HUES6 (cell line): ENCODE data around the gene CDKAL1.

Experiments
- H3K27ac ChIP-seq: 2 replicates; pipeline ENCODE4 v1.7.0; 2013; ENCODE audit warnings: low read depth, mild to moderate bottlenecking, low read length, inconsistent platforms
- H3K27me3 ChIP-seq: 2 replicates; pipeline ENCODE4 v1.6.1; 2013; ENCODE audit warnings: low read length; ENCODE audit not compliant: control insufficient read depth, insufficient read depth
- H3K36me3 ChIP-seq: 2 replicates; pipeline ENCODE4 v1.6.1; 2013; ENCODE audit warnings: low read length; ENCODE audit not compliant: control insufficient read depth, insufficient read depth
- H3K4me1 ChIP-seq: 2 replicates; pipeline ENCODE4 v1.6.1; 2013; ENCODE audit warnings: low read length; ENCODE audit not compliant: control insufficient read depth, insufficient read depth
- H3K4me3 ChIP-seq: 2 replicates; pipeline ENCODE4 v1.5.1; 2013; ENCODE audit warnings: low read depth, low read length
- H3K9ac ChIP-seq: one replicate; pipeline ENCODE4 v1.6.1; 2013; ENCODE audit warnings: mild to moderate bottlenecking, low read length
- H3K9me3 ChIP-seq: 2 replicates; pipeline ENCODE4 v1.6.1; 2013; ENCODE audit warnings: low read depth, low read length; ENCODE audit not compliant: control insufficient read depth, insufficient read depth

CDKAL1 gene

DNA sequence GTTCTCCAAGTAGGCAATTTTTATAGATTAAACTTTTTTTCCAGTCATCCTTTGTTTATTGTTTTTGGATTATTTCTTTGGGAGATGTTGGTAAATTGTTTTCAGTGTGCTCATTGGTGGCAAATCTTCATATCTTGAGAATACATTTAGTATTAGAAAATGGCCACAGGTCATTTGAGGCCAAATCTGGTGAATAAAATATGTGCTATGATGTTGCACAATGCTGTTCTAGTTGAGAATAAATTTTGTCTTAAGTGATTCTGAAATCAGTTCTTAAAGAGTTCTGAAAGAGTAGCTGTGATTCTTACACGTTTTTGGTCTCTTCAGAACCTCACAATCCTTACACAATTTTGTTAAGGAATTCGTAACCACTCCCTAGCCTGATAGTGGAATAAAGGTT is 20.1 kb downstream of the CDKAL1 start:
- H3K27me3 ChIP-seq: no peaks in the 10 kb centered on the region
- no peak overlapping the region for H3K4me3 ChIP-seq
- H3K9ac ChIP-seq: no peak overlapping the region
- H3K4me1 ChIP-seq: no peaks in the 10 kb centered on the region
- no peak overlapping the region for H3K27ac ChIP-seq
- H3K9me3 ChIP-seq: no peaks in the 10 kb centered on the region
- peaks cover 10% of the 10 kb centered on the region for H3K36me3 ChIP-seq

DNA sequence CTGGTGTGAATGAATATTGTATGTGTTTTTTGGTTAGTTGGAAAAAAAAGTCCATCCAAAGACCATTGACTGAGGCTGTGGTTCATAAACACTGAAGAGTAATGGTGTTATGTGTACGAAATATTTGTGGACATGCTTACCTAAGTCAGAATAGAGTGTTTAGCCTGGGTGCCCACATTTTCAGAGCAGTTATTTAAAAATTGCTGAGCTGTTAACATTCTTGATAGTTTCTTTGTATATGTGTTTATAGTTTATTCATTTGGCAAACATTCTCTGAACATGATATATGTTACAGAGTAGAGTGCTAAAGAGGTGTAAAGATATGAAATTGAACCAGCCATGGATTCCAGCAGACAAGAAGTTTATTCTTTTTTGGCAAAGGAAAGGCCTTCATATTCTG is 20.6 kb downstream of the CDKAL1 start:
- H3K4me3 ChIP-seq: no peak overlapping the region
- H3K4me1 ChIP-seq: no peaks in the 10 kb centered on the region
- H3K9me3 ChIP-seq: no peaks in the 10 kb centered on the region
- peaks cover 10% of the 10 kb centered on the region for H3K36me3 ChIP-seq
- no peaks in the 10 kb centered on the region for H3K27me3 ChIP-seq
- no peak overlapping the region for H3K27ac ChIP-seq
- H3K9ac ChIP-seq: no peak overlapping the region

DNA sequence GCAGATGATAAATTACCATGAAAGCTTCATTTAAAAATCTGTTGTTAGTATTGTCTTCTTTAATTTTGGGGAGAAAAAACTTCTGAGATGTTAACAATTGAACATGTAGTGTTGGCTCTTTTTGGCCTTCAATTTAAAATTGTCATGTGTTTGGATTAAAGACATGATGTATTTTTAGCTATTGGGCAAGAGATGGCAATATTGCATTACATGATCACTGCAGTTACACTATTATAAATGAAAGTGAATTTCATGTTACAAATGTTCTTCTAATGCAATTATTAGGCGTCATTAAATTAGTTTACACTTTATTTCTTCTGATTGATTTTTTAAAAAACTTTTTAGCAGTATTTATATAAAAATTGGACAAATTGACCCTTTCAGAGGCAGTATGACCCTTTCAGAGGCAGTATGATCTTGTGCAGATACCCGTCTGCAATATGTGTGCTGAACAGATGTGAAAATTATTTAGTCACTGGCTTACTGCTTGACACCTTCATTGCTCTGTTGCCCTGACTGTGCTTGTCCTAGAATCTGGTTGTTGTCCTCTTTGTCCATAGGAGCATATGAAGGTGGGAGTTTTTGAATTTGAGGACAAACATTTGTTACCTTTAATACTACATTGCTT is 25.8 kb downstream of the CDKAL1 start:
- no peaks in the 10 kb centered on the region for H3K9me3 ChIP-seq
- no peak overlapping the region for H3K4me3 ChIP-seq
- H3K27me3 ChIP-seq: no peaks in the 10 kb centered on the region
- H3K36me3 ChIP-seq: no peaks in the 10 kb centered on the region; the same call in 1 of the 2 replicates
- no peak overlapping the region for H3K9ac ChIP-seq
- no peaks in the 10 kb centered on the region for H3K4me1 ChIP-seq
- no peak overlapping the region for H3K27ac ChIP-seq

DNA sequence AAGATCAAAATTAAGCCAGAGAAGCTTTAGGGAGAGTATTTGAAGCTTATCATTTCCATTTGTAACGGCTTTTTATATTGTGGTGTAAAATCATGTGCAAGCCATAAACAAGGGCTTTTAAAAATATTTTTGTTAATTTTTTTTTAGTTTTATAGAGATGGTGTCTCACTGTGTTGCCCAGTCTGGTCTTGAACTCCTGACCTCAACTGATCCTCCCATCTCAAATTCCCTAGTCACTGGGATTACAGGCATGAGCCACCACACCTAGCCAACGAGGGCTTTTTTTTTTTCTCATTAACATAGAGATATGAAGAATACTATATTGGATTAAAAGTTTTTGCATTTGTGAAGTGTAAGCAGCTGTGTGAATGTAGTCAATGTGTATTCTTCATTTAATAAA is 29.1 kb downstream of the CDKAL1 start:
- H3K9me3 ChIP-seq: no peaks in the 10 kb centered on the region
- no peaks in the 10 kb centered on the region for H3K36me3 ChIP-seq
- H3K4me3 ChIP-seq: no peak overlapping the region
- no peak overlapping the region for H3K27ac ChIP-seq
- no peak overlapping the region for H3K9ac ChIP-seq
- H3K27me3 ChIP-seq: no peaks in the 10 kb centered on the region
- H3K4me1 ChIP-seq: peaks cover 5% of the 10 kb centered on the region; the same call in 1 of the 2 replicates

DNA sequence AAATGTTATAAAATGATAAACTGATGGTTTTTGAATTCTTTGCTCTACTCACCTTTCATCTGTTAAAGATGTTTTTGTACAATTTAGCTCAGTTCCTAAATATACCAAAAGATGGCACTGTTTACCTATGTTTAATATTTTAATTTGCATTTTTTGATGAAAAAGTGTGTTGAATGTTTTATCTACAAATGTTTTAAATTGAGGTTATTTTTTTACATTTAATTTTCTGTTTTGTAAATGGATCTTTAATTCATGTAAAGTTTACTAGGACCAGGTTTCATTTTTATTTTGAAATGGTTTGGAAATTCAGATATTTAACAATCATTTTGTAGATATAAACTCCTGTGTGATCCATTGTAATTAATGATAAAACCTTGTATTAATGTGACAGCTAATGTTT is 30.0 kb downstream of the CDKAL1 start:
- Histone ChIP-seq H3K4me1 (peaks cover 5% of the 10 kb centered on the region; the same call in 1 of the 2 replicates), H3K9ac (no peak overlapping the region), H3K27me3 (no peaks in the 10 kb centered on the region), H3K9me3 (no peaks in the 10 kb centered on the region), H3K27ac (no peak overlapping the region), H3K36me3 (no peaks in the 10 kb centered on the region), H3K4me3 (no peak overlapping the region)

DNA sequence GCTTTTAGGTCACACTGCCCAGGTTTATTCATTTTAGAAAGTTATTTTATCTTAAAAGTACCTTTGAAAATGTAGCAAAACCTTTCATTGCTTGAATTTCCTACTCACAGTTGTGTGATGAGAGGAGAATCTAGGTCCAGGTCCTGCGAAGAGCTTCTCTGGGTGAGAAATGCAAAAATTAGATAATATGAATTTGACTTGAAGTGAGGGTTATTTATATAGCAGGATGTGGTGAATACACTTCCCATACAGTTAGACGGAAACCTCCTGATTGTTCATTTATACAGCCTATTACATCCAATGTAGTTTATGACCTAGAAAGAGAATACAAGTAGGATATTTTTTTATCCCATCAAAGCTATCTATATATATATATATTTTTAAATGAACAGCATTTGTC is 30.5 kb downstream of the CDKAL1 start:
- peaks cover 5% of the 10 kb centered on the region; the same call in 1 of the 2 replicates for H3K4me1 ChIP-seq
- H3K27me3 ChIP-seq: no peaks in the 10 kb centered on the region
- no peak overlapping the region for H3K27ac ChIP-seq
- no peak overlapping the region for H3K9ac ChIP-seq
- H3K36me3 ChIP-seq: no peaks in the 10 kb centered on the region
- H3K9me3 ChIP-seq: no peaks in the 10 kb centered on the region
- H3K4me3 ChIP-seq: no peak overlapping the region

DNA sequence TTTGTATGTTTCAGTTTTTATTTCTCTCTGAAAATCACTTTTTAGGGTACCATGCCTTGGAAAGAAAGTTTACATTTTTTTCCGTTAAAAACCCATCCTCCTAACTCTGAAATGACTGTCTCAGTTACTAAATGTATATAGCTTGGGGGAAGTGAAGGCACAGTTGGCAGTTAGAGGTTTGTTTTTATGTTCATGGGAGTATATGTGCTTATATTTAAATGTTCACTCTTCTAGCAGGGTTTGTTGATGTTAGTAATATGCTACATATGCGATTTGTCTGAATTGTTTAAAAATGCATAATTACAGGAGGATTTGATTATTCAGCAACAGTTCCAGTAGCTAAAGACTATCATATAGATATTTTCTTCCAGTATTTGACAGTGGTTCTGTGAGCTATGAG is 31.1 kb downstream of the CDKAL1 start:
- Histone ChIP-seq H3K36me3 (no peaks in the 10 kb centered on the region), H3K9ac (no peak overlapping the region), H3K9me3 (no peaks in the 10 kb centered on the region), H3K4me3 (no peak overlapping the region), H3K4me1 (peaks cover 5% of the 10 kb centered on the region; the same call in 1 of the 2 replicates), H3K27me3 (no peaks in the 10 kb centered on the region), H3K27ac (no peak overlapping the region)

DNA sequence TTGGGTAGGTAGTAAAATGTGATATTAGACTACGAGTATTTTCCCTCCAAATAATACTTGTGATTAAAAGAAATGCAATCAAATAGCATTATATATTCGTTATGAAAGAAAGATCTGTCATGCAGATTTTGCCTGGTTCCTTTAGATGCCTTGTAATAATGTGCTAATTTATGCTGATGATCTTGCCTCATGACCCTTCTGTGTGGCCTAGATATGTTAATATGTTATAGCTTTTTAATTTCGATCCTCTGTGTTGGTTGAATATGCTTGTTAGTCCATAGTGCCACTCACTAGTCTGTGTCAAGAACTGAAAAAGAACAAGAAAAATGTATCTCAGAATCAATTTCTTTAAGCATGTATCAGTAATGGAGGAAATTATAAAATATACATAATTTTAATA is 31.9 kb downstream of the CDKAL1 start:
- Histone ChIP-seq H3K4me3 (no peak overlapping the region), H3K36me3 (no peaks in the 10 kb centered on the region), H3K9me3 (no peaks in the 10 kb centered on the region), H3K27me3 (no peaks in the 10 kb centered on the region), H3K9ac (no peak overlapping the region), H3K4me1 (peaks cover 5% of the 10 kb centered on the region; the same call in 1 of the 2 replicates), H3K27ac (peak overlapping the region; percentile 60; the same call in 1 of the 2 replicates)

DNA sequence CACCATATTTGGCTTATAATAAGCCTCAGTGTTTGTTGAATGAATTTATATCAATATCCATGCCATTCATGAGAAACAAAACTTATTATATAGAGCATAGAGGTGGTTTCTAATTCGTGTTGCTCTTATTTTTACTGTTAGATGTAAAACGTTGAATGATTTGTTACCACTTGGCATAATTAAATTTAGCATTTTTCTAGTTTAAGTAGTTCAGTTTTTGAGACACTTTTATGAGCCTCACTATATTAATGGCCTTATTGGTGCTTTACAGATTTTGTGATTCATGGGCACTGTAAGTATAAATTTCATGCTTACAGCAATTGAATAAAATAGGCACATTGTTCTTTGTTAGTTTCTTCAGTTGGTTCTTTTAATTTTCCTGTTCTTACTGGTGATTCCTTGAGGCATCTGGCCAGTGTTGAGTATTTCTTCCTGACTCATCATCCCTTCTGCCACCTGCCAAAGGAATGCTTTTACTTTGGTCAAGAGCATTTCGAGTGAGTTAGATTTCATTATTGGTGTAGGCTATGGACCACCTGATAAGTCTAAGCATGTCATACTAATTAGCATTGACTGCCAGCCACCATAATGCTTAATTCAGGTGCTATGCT is 34.8 kb downstream of the CDKAL1 start:
- no peaks in the 10 kb centered on the region for H3K9me3 ChIP-seq
- peaks cover 10% of the 10 kb centered on the region; the same call in 1 of the 2 replicates for H3K4me1 ChIP-seq
- H3K9ac ChIP-seq: no peak overlapping the region
- no peaks in the 10 kb centered on the region for H3K27me3 ChIP-seq
- H3K4me3 ChIP-seq: no peak overlapping the region
- no peaks in the 10 kb centered on the region for H3K36me3 ChIP-seq
- H3K27ac ChIP-seq: no peak overlapping the region

DNA sequence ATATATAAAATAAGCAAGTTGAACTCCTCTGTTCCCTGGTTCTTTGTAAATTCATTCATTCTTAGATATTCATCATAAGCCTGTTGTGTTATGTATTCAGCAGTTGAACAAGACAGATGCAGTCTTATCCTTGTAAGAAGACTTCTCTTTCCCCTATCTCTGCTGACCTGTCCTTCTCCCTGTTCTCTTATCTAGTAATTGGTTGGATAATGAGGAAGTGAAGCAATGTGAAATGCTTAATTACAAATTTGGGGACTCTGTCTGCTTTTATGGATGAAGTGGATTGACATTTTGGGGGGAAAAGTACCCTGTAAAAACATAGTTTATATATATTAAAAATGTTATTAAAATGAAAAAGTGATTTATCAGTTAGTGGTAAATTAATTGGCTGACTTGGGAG is 37.0 kb downstream of the CDKAL1 start:
- H3K36me3 ChIP-seq: no peaks in the 10 kb centered on the region
- peaks cover 5% of the 10 kb centered on the region; the same call in 1 of the 2 replicates for H3K4me1 ChIP-seq
- no peaks in the 10 kb centered on the region for H3K27me3 ChIP-seq
- H3K9ac ChIP-seq: no peak overlapping the region
- no peaks in the 10 kb centered on the region for H3K9me3 ChIP-seq
- no peak overlapping the region for H3K4me3 ChIP-seq
- no peak overlapping the region for H3K27ac ChIP-seq

DNA sequence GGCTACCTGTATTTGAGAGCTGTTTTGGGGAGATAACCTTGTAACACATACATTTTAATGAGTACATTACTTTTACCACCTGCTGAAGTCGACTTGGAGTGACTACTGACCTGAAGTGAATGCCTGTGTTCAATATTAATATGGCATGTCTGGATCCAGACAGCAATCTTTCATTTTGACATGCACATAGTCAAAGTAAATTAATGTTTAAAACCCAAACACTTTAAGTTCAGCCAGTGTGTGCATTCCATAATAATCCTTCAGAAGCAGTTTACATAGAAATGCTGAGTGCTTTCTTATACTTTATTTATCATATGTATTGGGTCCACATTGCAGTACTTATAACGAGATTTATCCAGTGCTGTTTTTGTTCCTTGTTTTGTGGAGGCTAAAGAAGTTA is 38.0 kb downstream of the CDKAL1 start:
- H3K27ac ChIP-seq: no peak overlapping the region
- H3K4me3 ChIP-seq: no peak overlapping the region
- peaks cover 5% of the 10 kb centered on the region; the same call in 1 of the 2 replicates for H3K4me1 ChIP-seq
- no peak overlapping the region for H3K9ac ChIP-seq
- no peaks in the 10 kb centered on the region for H3K36me3 ChIP-seq
- H3K27me3 ChIP-seq: no peaks in the 10 kb centered on the region
- no peaks in the 10 kb centered on the region for H3K9me3 ChIP-seq
